ACHN (cell line): ENCODE data around the gene SLC5A10.
"Not testable (repeated sequence)": the region's sequence is repeated elsewhere in the genome, so short reads cannot be mapped to it uniquely, and the experiment has no call there.

Experiments
- DNase-seq: peaks from one replicate; pipeline ENCODE4 v3.0.0-alpha.2; 2015
- in situ Hi-C: cut with HindIII; loops from 2 replicates; pipeline ENCODE4 v1.10.0; 2017; ENCODE audit warnings: low sequenced_read_pairs, low pct_ligation_motif_present, low pct_unique_long_range_greater_than_20kb

Gene SLC5A10

GRCh38 chr17:18951941-18952842 is at the start of gene SLC5A10:
Gene SLC5A10, plus strand, starts transcription at chr17:18952165. Its CDS starts 41 bp downstream, at chr17:18952206.
- in situ Hi-C loops: no loop called here
- peak; percentile 88 for DNase-seq

DNA sequence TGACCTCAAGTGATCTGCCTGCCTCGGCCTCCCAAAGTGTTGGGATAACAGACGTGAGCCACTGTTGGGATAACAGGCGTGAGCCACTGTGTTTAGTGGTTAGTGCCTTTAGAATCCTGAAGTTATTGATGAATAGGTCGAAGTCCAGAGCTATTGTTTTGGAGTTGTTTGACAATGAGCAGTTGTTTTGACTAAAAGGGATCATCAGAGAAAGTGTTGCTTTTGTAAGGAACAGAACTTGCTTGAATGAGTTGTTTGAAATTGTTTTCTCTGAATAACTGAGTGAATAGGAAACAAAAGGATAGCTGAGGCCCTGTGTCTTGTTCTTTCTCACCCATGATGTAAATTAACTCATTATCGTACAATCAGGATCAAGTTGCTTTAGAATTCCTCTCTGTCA is 47.5 kb upstream of the SLC5A10 start:
- DNase-seq: no peak
- in situ Hi-C loops: no loop called here

GRCh38 chr17:18905226-18905625 is 46.7 kb upstream of the SLC5A10 start:
- DNase-seq: no peak
- in situ Hi-C loops: no loop called here

DNA sequence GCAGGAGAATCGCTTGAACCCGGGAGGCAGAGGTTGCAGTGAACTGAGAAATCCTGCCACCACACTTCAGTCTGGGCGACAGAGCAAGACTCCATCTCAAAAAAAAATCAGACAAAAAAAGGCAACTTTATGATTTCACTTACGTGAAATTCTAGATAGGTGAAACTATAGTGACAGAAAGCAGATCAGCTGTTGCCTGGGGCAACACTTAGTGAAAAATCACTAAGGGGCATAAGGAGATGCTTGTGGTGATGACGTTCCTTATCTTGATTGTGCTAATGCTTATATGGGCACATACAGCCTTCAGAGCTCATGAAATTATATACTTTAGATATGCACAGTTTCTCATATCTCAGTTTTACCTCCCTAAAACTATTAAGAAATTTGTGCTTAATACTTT is 41.6 kb upstream of the SLC5A10 start:
- in situ Hi-C loops: no loop called here
- no peak for DNase-seq

DNA sequence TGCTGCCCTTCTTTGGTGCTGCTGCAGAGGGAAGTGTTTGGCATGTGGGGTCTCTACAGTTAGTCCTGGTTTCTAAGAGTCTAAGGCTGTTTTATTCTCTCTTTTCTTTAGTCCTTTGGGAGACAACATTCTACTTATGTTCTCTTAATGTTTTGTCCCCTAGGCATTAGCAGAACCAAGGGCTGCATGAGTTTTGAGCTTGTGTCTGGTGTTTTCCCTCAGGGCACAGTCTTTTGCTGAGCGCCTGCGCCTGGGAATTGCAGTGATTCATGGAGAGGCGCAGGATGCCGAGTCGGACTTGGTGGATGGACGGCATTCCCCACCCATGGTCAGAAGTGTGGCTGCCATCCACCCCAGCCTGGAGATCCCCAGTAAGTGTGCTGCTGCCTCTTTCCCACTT is 41.1 kb upstream of the SLC5A10 start:
- in situ Hi-C loops: no loop called here
- no peak for DNase-seq

GRCh38 chr17:18916816-18917500 is 35.0 kb upstream of the SLC5A10 start:
- DNase-seq: no peak
- in situ Hi-C loops: no loop called here

GRCh38 chr17:18917506-18918032 is 34.4 kb upstream of the SLC5A10 start:
- in situ Hi-C loops: no loop called here
- DNase-seq: no peak

GRCh38 chr17:18919963-18920362 is 32.0 kb upstream of the SLC5A10 start:
- in situ Hi-C loops: no loop called here
- no peak for DNase-seq

- in situ Hi-C loops: no loop called here
- peak; percentile 13 for DNase-seq
Measured at GRCh38 chr17:18920911-18921441, 31.0 kb upstream of the SLC5A10 start.

DNA sequence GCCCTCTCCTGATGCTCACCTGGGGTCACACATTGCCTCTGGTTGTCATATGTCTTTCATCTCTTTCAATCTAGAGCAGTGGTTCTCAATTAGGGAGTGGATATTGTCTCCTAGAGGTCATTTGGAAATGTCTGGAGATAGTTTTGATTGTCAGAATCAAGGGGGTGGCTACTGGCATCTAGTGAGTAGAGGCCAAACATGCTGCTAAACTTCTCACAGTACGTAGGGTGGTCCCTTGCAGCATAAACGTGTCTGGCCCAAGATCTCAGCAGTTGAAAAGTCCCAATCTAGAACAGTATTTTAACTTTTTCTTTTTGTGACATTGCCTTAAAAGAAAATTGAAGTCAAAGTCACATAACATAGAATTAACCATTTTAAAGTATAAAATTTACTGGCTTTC is 30.5 kb upstream of the SLC5A10 start:
- no peak for DNase-seq
- in situ Hi-C loops: no loop called here

DNA sequence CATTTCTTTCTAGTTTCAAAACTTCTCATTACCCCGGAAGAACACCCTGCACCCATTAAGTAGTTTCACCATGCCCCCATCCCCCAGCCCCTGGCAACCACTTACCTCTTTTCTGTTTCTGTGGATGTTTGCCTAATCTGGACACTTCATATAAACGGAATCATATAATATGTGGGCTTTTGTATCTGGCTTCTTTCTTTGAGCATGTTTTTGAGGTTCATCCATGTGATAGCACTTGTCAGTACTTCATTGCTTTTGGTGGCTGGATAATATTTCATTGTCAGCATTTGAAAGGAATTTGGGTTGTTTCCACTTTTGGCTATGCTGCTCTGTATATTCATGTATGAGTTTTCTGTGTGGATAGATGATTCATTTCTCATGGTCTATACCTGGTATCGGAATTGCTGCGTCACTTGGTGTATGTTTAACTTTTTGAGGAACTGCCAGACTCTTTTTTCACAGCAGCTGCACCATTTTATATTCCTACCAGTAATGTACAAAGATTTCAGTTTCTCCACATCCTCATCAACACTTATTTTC is 30.0 kb upstream of the SLC5A10 start:
- DNase-seq: peak; percentile 83
- in situ Hi-C loops: no loop called here

GRCh38 chr17:18922596-18922995 is 29.4 kb upstream of the SLC5A10 start:
- DNase-seq, in situ Hi-C loops: not testable (repeated sequence)

DNA sequence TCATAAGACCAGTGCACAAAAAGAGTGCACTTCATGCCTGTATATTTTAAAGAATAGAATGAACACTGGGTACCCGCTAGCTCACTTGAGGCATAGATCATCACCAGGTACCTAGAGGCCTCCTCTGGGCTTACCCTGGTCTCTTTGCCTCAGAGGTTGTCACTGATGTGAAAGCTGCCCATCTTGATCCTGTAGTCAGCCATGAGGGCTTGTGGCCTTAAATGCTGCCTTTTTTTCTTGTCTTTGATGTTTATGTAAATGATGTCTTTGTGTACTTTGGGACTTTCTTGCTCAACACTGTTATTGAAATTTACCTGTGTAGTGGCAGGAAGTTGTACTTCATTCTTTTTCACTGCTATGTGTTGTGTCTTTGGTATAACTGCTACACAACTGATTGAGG is 26.8 kb upstream of the SLC5A10 start:
- in situ Hi-C loops: no loop called here
- DNase-seq: no peak

DNA sequence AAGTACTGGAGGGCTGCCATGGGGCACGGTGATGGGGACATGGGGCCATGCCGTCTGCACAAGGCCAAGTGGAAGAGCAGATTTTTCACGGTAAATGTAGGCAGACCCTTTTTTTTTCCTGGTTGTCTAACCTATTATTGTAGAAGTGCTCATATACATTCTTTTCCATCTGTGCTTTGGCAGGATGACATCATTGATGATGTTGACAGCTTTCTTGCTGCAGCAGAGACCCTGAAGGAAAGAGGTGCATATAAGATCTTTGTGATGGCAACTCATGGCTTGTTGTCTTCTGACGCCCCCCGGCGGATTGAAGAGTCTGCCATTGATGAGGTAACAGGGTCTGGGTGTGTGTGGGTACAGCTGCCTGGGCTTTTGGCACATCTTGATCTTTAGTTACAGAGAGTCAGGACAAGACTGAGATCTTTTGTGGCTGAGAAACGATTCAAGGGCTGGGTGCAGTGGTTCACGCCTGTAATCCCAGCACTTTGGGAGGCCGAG is 23.3 kb upstream of the SLC5A10 start:
- no peak for DNase-seq
- in situ Hi-C loops: no loop called here

- no peak for DNase-seq
- in situ Hi-C loops: no loop called here
Measured at GRCh38 chr17:18932360-18933055, 19.5 kb upstream of the SLC5A10 start.

GRCh38 chr17:18933102-18934058 is 18.6 kb upstream of the SLC5A10 start:
- no peak for DNase-seq
- in situ Hi-C loops: no loop called here

DNA sequence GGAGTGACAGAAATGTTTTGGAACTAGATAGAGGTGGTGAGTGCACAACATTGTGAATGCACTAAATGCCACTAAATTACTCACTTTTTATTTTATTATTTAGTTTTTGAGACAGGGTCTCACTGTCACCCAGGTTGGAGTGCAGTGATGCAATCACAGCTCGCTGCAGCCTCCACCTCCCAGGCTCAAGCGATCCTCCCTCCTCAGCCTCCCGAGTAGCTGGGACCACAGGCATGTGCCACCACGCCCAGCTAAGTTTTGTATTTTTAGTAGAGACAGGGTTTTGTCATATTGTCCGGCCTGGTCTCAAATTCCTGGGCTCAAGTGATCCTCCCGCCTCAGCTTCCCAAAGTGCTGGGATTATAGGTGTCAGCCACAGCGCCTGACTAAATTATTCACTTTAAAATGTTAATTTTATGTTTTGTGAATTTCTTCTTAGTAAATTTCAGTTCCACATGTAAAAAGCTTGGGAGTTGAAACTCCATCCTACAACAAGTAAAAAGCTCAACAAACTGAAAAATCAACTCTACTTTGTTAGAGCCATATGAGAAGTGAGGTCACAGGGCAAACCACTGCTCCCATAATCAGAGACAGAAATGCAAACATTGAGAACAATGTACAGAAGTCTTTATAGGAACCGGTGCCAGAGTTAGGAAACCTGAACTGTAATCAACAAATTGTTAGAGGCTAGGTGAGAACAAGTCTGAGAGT is 13.8 kb upstream of the SLC5A10 start:
- DNase-seq: no peak
- in situ Hi-C loops: no loop called here
